Measurements from ENCODE around the gene ATG13.

GRCh38 chr11:46680815-46681214 lies 63.5 kb downstream of the ATG13 start:
- no peak for TF ChIP-seq POLR2A (IDR thresholded peaks at IDR 0.05)
- no peak for TF ChIP-seq CTCF (IDR thresholded peaks at IDR 0.05 in 8 of 11, conservative IDR thresholded peaks at IDR 0.05 in 3 of 11)

Measured in spleen (tissue), 7 donors.